Mammary epithelial cell (primary cell): ENCODE results near the gene PIK3C2G.

Experiments used
- CTCF ChIP-seq, 2 donors: IDR thresholded peaks in 1 of 2; conservative IDR thresholded peaks in 1 of 2; 2 replicates each; pipeline ENCODE4 v1.5.1; 2011 to 2012; ENCODE audit warnings: inconsistent platforms in 2 of 2, low read length in 2 of 2, mild to moderate bottlenecking in 2 of 2, control low read depth in 1 of 2, low read depth in 1 of 2; ENCODE audit not compliant: insufficient read depth in 1 of 2; ENCODE audit errors: extremely low read depth in 1 of 2
- EZH2 ChIP-seq: IDR thresholded peaks from 2 replicates; pipeline ENCODE4 v1.6.1; 2012; ENCODE audit warnings: low read length, inconsistent platforms, borderline replicate concordance

DNA sequence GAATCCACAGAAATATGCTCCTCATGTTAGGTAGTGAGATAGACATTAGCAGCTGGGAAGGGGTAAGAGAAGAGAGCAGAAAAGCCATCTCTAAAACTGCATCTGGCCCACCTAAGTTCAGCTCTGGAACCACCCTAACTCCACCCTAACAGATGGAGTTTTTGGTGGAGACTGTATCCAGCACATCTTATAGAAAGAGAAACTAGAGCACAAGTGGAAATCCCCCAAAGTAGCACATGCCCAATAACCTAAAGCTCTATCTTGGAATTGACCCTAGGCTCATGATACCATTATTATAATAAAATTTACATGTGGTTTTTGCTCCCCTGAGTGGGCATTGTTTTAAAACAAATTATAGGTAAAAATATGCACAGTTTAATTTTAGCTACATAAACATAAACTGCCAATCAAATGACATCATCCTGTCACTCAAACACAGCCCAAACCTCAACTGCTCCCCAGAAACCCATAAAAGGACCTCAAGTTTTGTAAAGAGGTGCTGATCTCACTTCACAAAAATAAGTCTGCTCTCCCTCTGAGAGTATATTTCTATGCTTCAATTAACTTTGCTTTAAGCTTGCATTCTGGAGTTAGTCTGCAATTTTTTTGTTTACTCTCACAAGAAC, 206.4 kb downstream of the PIK3C2G start:
- TF ChIP-seq CTCF (conservative IDR thresholded peaks at IDR 0.05 in 1 of 2, IDR thresholded peaks at IDR 0.05 in 1 of 2; ENCODE audit: extremely low read depth in 1 of 2, insufficient read depth in 1 of 2, low read depth in 1 of 2, low read length in 2 of 2): no peak
- TF ChIP-seq EZH2: no peak
